AG09319 (cell line): ENCODE measurements around the gene DCP1B.

Source experiments
- DNase-seq: peaks from one replicate; pipeline ENCODE4 v3.0.0-alpha.2; 2010; ENCODE audit warnings: low read depth; ENCODE audit errors: extremely low read depth
- CTCF ChIP-seq: IDR thresholded peaks from 2 replicates; pipeline ENCODE4 v1.5.1; 2011; ENCODE audit warnings: low read depth, mild to moderate bottlenecking, inconsistent platforms, low read length, moderate library complexity

DCP1B gene

DNA sequence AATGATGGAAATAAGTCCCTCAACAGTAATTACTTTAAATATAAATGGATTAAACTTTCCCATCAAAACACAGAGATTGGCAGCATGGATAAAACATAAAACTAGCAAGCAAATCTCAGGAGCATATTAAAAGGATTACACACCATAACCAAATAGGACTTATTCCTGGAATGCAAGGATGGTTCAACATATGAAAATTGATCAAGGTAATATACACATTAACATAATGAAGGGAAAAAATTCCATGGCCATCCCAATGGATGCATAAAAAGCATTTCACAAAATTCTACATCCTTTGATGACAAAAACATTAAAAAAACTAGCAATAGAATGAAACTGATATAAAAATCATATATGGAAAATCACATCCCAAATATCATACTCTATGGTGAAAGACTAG is 99.4 kb downstream of the DCP1B start:
- no peak for DNase-seq
- no peak for TF ChIP-seq CTCF

DNA sequence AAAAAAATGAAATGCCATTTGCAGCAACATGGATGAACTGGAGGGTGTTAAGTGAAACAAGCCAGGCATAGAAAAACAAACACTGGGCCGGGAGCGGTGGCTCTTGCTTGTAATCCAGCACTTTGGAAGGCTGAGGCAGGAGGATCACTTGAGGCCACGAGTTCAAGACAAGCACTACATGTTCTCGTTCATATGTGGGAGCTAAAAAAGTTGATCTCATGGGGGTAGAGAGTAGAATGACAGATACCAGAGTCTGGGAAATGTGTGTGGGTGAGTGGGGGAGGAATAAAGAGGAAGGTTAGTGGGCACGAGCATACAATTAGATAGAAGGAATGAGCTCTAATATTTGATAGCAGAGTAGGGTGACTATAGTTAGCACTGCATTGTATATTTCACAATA is 107.3 kb downstream of the DCP1B start:
- no peak for DNase-seq
- TF ChIP-seq CTCF, result no peak
